ENCODE data around the gene IMP3.

The IMP3 gene

GRCh38 chr15:75597667-75598341, 42.2 kb downstream of the IMP3 start:
- no peaks in the 10 kb centered on the region for H3K9me3 ChIP-seq
- no peaks in the 10 kb centered on the region for H3K4me1 ChIP-seq
- peaks cover 10% of the 10 kb centered on the region for H3K36me3 ChIP-seq
- DNase-seq = no peak
- TF ChIP-seq, protein P1, sequence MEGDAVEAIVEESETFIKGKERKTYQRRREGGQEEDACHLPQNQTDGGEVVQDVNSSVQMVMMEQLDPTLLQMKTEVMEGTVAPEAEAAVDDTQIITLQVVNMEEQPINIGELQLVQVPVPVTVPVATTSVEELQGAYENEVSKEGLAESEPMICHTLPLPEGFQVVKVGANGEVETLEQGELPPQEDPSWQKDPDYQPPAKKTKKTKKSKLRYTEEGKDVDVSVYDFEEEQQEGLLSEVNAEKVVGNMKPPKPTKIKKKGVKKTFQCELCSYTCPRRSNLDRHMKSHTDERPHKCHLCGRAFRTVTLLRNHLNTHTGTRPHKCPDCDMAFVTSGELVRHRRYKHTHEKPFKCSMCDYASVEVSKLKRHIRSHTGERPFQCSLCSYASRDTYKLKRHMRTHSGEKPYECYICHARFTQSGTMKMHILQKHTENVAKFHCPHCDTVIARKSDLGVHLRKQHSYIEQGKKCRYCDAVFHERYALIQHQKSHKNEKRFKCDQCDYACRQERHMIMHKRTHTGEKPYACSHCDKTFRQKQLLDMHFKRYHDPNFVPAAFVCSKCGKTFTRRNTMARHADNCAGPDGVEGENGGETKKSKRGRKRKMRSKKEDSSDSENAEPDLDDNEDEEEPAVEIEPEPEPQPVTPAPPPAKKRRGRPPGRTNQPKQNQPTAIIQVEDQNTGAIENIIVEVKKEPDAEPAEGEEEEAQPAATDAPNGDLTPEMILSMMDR (IDR thresholded peaks at IDR 0.05; ENCODE audit: low read depth, low read length) = peak; percentile 38
- no peak overlapping the region for H3K4me3 ChIP-seq (ENCODE audit: low read depth, low read length)
- H3K27me3 ChIP-seq = no peaks in the 10 kb centered on the region

GRCh38 chr15:75596703-75597345, 43.2 kb downstream of the IMP3 start:
- Histone ChIP-seq H3K9me3 (no peaks in the 10 kb centered on the region), H3K4me3 (ENCODE audit: low read depth, low read length) (no peak overlapping the region), H3K36me3 (peaks cover 10% of the 10 kb centered on the region), H3K4me1 (no peaks in the 10 kb centered on the region), H3K27me3 (no peaks in the 10 kb centered on the region)
- no peak for DNase-seq
- TF ChIP-seq, protein P1 (IDR thresholded peaks at IDR 0.05; ENCODE audit: low read depth, low read length) = no peak

GRCh38 chr15:75594276-75594675, 45.7 kb downstream of the IMP3 start:
- no peak for DNase-seq
- no peaks in the 10 kb centered on the region for H3K27me3 ChIP-seq
- no peak overlapping the region for H3K4me3 ChIP-seq (ENCODE audit: low read depth, low read length)
- peaks cover 7% of the 10 kb centered on the region for H3K36me3 ChIP-seq
- no peaks in the 10 kb centered on the region for H3K9me3 ChIP-seq
- H3K4me1 ChIP-seq = no peaks in the 10 kb centered on the region
- TF ChIP-seq, protein P1 (IDR thresholded peaks at IDR 0.05; ENCODE audit: low read depth, low read length) = no peak

DNA sequence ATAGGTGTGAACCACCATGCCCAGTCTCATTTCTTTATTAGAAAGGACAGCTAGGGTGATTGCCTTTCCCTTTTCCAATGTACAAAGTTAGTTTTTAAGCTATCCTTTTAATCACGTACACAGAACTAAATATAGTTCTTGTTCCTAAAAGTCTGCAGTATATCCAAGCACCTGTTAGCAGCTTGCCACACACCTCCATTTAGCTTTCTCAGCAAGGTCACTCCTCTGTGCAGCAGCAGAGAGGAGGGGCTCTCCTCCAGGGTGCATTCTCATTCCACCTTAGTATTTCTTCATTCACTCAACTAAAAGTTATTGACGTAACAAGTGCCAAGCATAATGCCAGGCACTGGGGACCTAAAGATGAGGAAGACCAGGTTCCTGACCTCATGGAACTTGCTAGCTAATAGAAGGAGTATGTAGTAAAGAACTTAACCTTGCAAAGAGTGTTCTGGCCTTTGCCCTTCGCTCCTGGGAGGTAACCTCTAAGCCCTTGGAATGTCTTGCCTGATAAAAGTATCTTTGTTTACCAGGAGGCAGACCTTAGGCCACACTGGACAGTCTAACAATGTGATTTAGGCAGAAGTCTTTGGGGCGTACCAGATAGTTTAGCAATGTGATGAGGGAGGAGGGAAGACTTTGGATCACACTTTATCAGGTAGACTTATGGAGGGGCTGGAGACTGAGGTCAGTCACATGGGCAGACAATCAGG, 48.2 kb downstream of the IMP3 start:
- Histone ChIP-seq H3K4me1 (no peaks in the 10 kb centered on the region), H3K9me3 (no peaks in the 10 kb centered on the region), H3K4me3 (ENCODE audit: low read depth, low read length) (no peak overlapping the region), H3K27me3 (no peaks in the 10 kb centered on the region), H3K36me3 (peaks cover under 1% of the 10 kb centered on the region; the same call in 1 of the 2 replicates)
- DNase-seq = no peak
- TF ChIP-seq, protein P1 (IDR thresholded peaks at IDR 0.05; ENCODE audit: low read depth, low read length) = no peak

DNA sequence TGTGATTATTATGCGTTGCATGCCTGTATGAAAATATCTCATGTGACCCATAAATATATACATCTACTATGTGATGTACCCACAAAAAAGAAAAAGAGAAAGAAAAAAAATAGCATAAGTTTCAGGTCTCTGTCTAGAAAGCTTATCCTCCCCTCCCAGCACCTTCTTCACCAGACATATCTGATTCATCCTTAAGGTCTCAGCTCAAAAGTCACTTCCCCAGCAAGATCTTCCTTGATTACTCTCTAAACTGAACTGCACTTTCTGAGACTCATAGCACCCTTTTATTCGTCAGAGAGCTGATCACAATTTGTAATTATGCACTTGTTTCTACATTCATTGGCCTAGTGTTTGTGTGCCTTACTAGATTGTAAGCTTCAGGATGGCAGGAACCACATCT, 49.8 kb downstream of the IMP3 start:
- no peaks in the 10 kb centered on the region for H3K36me3 ChIP-seq
- H3K4me1 ChIP-seq = no peaks in the 10 kb centered on the region
- H3K27me3 ChIP-seq = no peaks in the 10 kb centered on the region
- no peaks in the 10 kb centered on the region for H3K9me3 ChIP-seq
- TF ChIP-seq, protein P1 (IDR thresholded peaks at IDR 0.05; ENCODE audit: low read depth, low read length) = no peak
- H3K4me3 ChIP-seq (ENCODE audit: low read depth, low read length) = no peak overlapping the region
- DNase-seq = no peak
